SK-N-SH (cell line): Measurements from ENCODE around the gene TRAF2. TPM values are rescaled to one million over a fixed set of nuclear protein-coding genes. Genes with fewer than 3 reads are reported as not detected.
A peak's percentile ranks its signal among the peaks of the same experiment; 100 is the strongest.

Experiments used
- CTCF ChIA-PET: fragments of 300-600, 350-600 bp; formaldehyde crosslinking; extraction: SDS; loops from one replicate; lab custom pipeline; 2021; lab: Yijun Ruan, JAX
- POLR2A ChIA-PET: fragments of 350-600 bp; sonication (Branson Sonifier 250); formaldehyde crosslinking; extraction: SDS; loops from one replicate; lab custom pipeline; 2020; ENCODE audit warnings: antibody characterized with exemption, inconsistent platforms; lab: Yijun Ruan, JAX
- DNase-seq: peaks from one replicate; pipeline ENCODE4 v3.0.0; 2012
- H2AFZ ChIP-seq: fragments of 200-600 bp; sonication (generic); 2 replicates; pipeline ENCODE4 v1.8.1; 2016; ENCODE audit warnings: antibody characterized with exemption, mild to moderate bottlenecking, low read depth
- H3F3A ChIP-seq: fragments of 200-600 bp; sonication (generic); replicated peaks from 2 replicates; pipeline ENCODE3; 2016; ENCODE audit warnings: antibody characterized with exemption, mild to moderate bottlenecking; ENCODE audit not compliant: insufficient read depth
- H3K27ac ChIP-seq, 2 experiments: fragments of 200-500 bp in 1 of 2; fragments of 200-600 bp in 1 of 2; sonication (Bioruptor generic) in 1 of 2; sonication (generic), shearing (Covaris generic) in 1 of 2; 2 replicates each; pipeline versions ENCODE4 v1.5.1 to v1.6.1; 2014 to 2016; ENCODE audit warnings: low read depth in 2 of 2, inconsistent platforms in 1 of 2, low read length in 1 of 2, mild to moderate bottlenecking in 1 of 2, mixed read lengths in 1 of 2
- H3K27me3 ChIP-seq: fragments of 200-600 bp; sonication (generic), shearing (Covaris generic); 2 replicates; pipeline ENCODE4 v1.6.1; 2016; ENCODE audit warnings: mixed run types; ENCODE audit not compliant: insufficient read depth
- H3K36me3 ChIP-seq, 2 experiments: fragments of 200-500 bp in 1 of 2; fragments of 200-600 bp in 1 of 2; sonication (Bioruptor generic) in 1 of 2; sonication (generic) in 1 of 2; replicated peaks in 1 of 2; 2 replicates each; pipeline versions ENCODE3 to v1.5.1; 2014 to 2016; ENCODE audit warnings: low read length in 1 of 2, mild to moderate bottlenecking in 1 of 2; ENCODE audit not compliant: insufficient read depth in 2 of 2, control insufficient read depth in 1 of 2
- H3K4me1 ChIP-seq, 2 experiments: fragments of 200-500 bp in 1 of 2; fragments of 200-600 bp in 1 of 2; sonication (Bioruptor generic) in 1 of 2; sonication (generic), shearing (Covaris generic) in 1 of 2; 2 replicates each; pipeline versions ENCODE4 v1.5.1 to v1.6.1; 2014 to 2016; ENCODE audit warnings: low read depth in 1 of 2, low read length in 1 of 2, mixed run types in 1 of 2; ENCODE audit not compliant: insufficient read depth in 2 of 2, control insufficient read depth in 1 of 2
- H3K4me2 ChIP-seq: fragments of 200-600 bp; sonication (generic), shearing (Covaris generic); 2 replicates; pipeline ENCODE4 v1.6.1; 2017; ENCODE audit warnings: mixed run types
- H3K4me3 ChIP-seq, 2 experiments: fragments of 200-500 bp in 1 of 2; fragments of 200-600 bp in 1 of 2; sonication (Bioruptor generic) in 1 of 2; sonication (generic), shearing (Covaris generic) in 1 of 2; 2 replicates each; pipeline versions ENCODE4 v1.5.1 to v1.8.1; 2014 to 2016; ENCODE audit warnings: low read depth in 2 of 2, inconsistent platforms in 1 of 2, low read length in 1 of 2, mild to moderate bottlenecking in 1 of 2, mixed read lengths in 1 of 2, moderate library complexity in 1 of 2
- H3K79me2 ChIP-seq: fragments of 200-600 bp; sonication (generic); 2 replicates; pipeline ENCODE4 v1.8.1; 2017; ENCODE audit warnings: mild to moderate bottlenecking; ENCODE audit not compliant: insufficient read depth
- H3K9ac ChIP-seq: fragments of 200-600 bp; sonication (generic); 2 replicates; pipeline ENCODE4 v1.6.1; 2017; ENCODE audit warnings: mixed run types
- H3K9me2 ChIP-seq: fragments of 200-600 bp; sonication (generic); 2 replicates; pipeline ENCODE4 v1.6.1; 2017; ENCODE audit warnings: mixed run types
- H3K9me3 ChIP-seq: fragments of 200-600 bp; sonication (generic); 2 replicates; pipeline ENCODE4 v1.6.1; 2017; ENCODE audit warnings: mixed run types, mild to moderate bottlenecking, moderate library complexity
- H4K20me1 ChIP-seq: fragments of 200-600 bp; sonication (generic); 2 replicates; pipeline ENCODE4 v1.6.1; 2017; ENCODE audit warnings: mild to moderate bottlenecking, mixed run types; ENCODE audit not compliant: insufficient read depth
- ELF1 ChIP-seq: IDR thresholded peaks from 2 replicates; pipeline ENCODE4 v1.4.0; 2012
- EP300 ChIP-seq, 2 experiments: IDR thresholded peaks; 2 replicates each; pipeline versions ENCODE4 v1.4.0 to v1.6.1; 2012; ENCODE audit warnings: borderline replicate concordance in 1 of 2, low read depth in 1 of 2, low read length in 1 of 2
- EZH2phosphoT487 ChIP-seq: fragments of 200-600 bp; sonication (generic); IDR thresholded peaks from 2 replicates; pipeline ENCODE4 v1.6.1; 2017; ENCODE audit warnings: low read depth, mixed run types, mild to moderate bottlenecking, antibody characterized with exemption, moderate library complexity, borderline replicate concordance
- FOXJ3 ChIP-seq: sonication (generic); formaldehyde crosslinking; IDR thresholded peaks from 2 replicates; pipeline ENCODE4 v1.5.1; 2020; ENCODE audit warnings: mild to moderate bottlenecking, missing genetic modification reagents
- FOXM1 ChIP-seq: IDR thresholded peaks from 2 replicates; pipeline ENCODE4 v1.4.0; 2012; ENCODE audit warnings: low read depth, mild to moderate bottlenecking
- GABPA ChIP-seq: IDR thresholded peaks from 2 replicates; pipeline ENCODE4 v1.4.0; 2012; ENCODE audit warnings: low read depth, mild to moderate bottlenecking
- GATA2 ChIP-seq: sonication (generic); formaldehyde crosslinking; IDR thresholded peaks from 2 replicates; pipeline ENCODE4 v1.5.0; 2020; ENCODE audit warnings: mild to moderate bottlenecking, missing genetic modification reagents
- MXI1 ChIP-seq: IDR thresholded peaks from 2 replicates; pipeline ENCODE4 v1.6.1; 2012; ENCODE audit warnings: mild to moderate bottlenecking, low read depth, low read length, improper control_type of control experiment
- NRF1 ChIP-seq: IDR thresholded peaks from 2 replicates; pipeline ENCODE4 v1.6.1; 2012; ENCODE audit warnings: low read depth, mild to moderate bottlenecking, low read length
- POLR2AphosphoS5 ChIP-seq: IDR thresholded peaks from 2 replicates; pipeline ENCODE4 v1.6.1; 2012; ENCODE audit warnings: low read depth, low read length
- SIN3A ChIP-seq: IDR thresholded peaks from 2 replicates; pipeline ENCODE4 v1.6.1; 2012; ENCODE audit warnings: low read depth, mild to moderate bottlenecking, low read length, moderate library complexity, borderline replicate concordance
- SMC3 ChIP-seq: IDR thresholded peaks from 2 replicates; pipeline ENCODE4 v1.6.1; 2012; ENCODE audit warnings: low read depth, low read length, improper control_type of control experiment
- TAF1 ChIP-seq: IDR thresholded peaks from 2 replicates; pipeline ENCODE4 v1.6.1; 2012; ENCODE audit warnings: low read depth, mild to moderate bottlenecking, low read length, moderate library complexity, borderline replicate concordance
- TCF12 ChIP-seq: IDR thresholded peaks from 2 replicates; pipeline ENCODE4 v1.4.0; 2012
- YY1 ChIP-seq: IDR thresholded peaks from 2 replicates; pipeline ENCODE4 v1.4.0; 2012; ENCODE audit warnings: low read depth, mild to moderate bottlenecking
- WGBS: methylation state at CpG from one replicate; pipeline ENCODE4 v1.1.6; 2017; ENCODE audit warnings: low lambda C conversion rate; 5-methylcytosine and 5-hydroxymethylcytosine counted together
- polyA plus RNA-seq, 3 experiments: library from polyadenylated mRNA; depleted of rRNA; stranded (reverse); fragments of >200 nt; gene quantifications; 2 replicates each; pipeline ENCODE4 v1.2.3, GENCODE V29; 2012
- TF ChIP-seq, protein P1 (sequence below): fragments of 150-350 bp; IDR thresholded peaks from 2 replicates; pipeline ENCODE4 v1.6.1; 2016; ENCODE audit warnings: mild to moderate bottlenecking, low read depth, low read length
- TF ChIP-seq, protein P2 (sequence below): IDR thresholded peaks from 2 replicates; pipeline ENCODE4; 2012
- TF ChIP-seq, protein P3 (sequence below): fragments of 150-350 bp; IDR thresholded peaks from 2 replicates; pipeline ENCODE4 v1.6.1; 2017; ENCODE audit warnings: antibody characterized with exemption, low read length, low read depth, borderline replicate concordance
- TF ChIP-seq, protein P4 (sequence below): IDR thresholded peaks from 2 replicates; pipeline ENCODE4 v1.6.1; 2012; ENCODE audit warnings: mild to moderate bottlenecking, low read depth, low read length, moderate library complexity
- TF ChIP-seq, protein P5 (sequence below): IDR thresholded peaks from 2 replicates; pipeline ENCODE4 v1.4.0; 2012; ENCODE audit warnings: low read depth
- TF ChIP-seq, protein P6 (sequence below): IDR thresholded peaks from 2 replicates; pipeline ENCODE4 v1.4.0; 2012; ENCODE audit warnings: low read depth, borderline replicate concordance

Gene TRAF2
- polyA plus RNA-seq, 1 of the 3 experiments (the other 2 are of a cell fraction) = 15.4 TPM

DNA sequence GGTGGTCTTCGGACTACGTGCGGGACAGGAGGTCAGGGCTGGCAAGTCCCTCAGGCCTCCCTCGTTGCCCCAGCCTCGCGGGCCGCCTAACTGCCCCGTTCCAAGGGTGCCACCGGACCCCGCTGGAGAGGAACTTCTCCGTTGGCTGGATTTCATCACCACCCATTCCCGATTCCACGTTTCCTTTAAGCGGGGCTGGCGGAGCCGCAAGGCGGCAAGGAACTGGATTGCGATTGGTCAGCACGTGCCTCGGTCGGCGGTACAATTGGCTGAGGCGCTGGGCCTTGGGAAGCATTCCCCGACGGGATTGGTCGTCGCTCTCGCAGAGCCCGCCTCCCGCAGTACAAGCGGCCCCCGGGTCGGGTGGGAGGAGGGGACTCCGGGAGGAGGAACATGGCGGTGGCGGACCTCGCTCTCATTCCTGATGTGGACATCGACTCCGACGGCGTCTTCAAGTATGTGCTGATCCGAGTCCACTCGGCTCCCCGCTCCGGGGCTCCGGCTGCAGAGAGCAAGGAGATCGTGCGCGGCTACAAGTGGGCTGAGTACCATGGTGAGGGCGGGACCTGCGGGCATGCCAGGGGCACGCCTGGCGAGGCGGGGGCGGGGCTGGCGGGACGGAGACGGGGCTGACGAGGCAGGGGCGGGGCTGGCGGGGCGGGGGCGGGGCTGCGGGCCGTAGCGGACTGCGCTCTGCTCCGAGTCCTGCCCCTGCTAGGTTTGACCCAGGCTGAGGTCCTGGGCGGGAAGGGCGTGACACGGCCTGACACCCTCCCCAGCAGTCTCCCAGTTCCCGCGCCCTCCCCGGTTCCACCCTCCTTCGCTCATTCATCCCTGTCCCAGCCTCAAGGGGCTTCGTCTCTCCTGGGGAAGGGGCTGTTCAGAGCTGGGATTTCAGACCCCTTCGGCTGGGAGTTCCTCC is 37.0 kb upstream of the TRAF2 start, which contains the start of gene PHPT1:
PHPT1 (plus strand) TSS at position 372 of the 922 bp plus-strand sequence; CDS start at position 394, 22 bp downstream.
- Histone ChIP-seq H3K4me3 (peak within 1 kb of the TSS; percentile 89 to 97), H4K20me1 (no peaks in the 10 kb centered on the region; the same call in 1 of the 2 replicates), H2AFZ (peak within 1 kb of the TSS; percentile 78), H3K4me2 (peak within 1 kb of the TSS; percentile 100), H3K9me3 (no peaks in the 10 kb centered on the region), H3K4me1 (peaks cover 4 to 13% of the 10 kb centered on the region in 2 experiments; a peak in 2 of 4 replicates), H3K79me2 (peaks cover 23% of the 10 kb centered on the region; the same call in 1 of the 2 replicates), H3K27ac (peak within 1 kb of the TSS; percentile 84 to 98), H3F3A (no peaks in the 10 kb centered on the region), H3K36me3 (peaks cover 0 to 13% of the 10 kb centered on the region in 2 experiments), H3K9me2 (no peaks in the 10 kb centered on the region), H3K9ac (peak within 1 kb of the TSS; percentile 84), H3K27me3 (no peaks in the 10 kb centered on the region)
- ChIA-PET CTCF (interaction anchor here (1.8 to 2.5 kb wide), 2 partner anchors 57 to 180 kb away, joined by 8 to 11 read pairs; no protein-coding TSS in a partner anchor), POLR2A (interaction anchor here (0.7 to 1.2 kb wide), 2 partner anchors 17 to 239 kb away, joined by 3 to 5 read pairs (median 3); partner anchors contain the start of gene EDF1)
- DNase-seq = peak; percentile 99
- 1% methylated on average over 14 of the region's 77 CpGs for WGBS
- TF ChIP-seq, protein P1, sequence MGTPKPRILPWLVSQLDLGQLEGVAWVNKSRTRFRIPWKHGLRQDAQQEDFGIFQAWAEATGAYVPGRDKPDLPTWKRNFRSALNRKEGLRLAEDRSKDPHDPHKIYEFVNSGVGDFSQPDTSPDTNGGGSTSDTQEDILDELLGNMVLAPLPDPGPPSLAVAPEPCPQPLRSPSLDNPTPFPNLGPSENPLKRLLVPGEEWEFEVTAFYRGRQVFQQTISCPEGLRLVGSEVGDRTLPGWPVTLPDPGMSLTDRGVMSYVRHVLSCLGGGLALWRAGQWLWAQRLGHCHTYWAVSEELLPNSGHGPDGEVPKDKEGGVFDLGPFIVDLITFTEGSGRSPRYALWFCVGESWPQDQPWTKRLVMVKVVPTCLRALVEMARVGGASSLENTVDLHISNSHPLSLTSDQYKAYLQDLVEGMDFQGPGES = peak; percentile 88
- TF ChIP-seq ELF1 = no peak; the same call in 1 of the 2 replicates
- TF ChIP-seq YY1 = peak; percentile 88
- TF ChIP-seq, protein P2, sequence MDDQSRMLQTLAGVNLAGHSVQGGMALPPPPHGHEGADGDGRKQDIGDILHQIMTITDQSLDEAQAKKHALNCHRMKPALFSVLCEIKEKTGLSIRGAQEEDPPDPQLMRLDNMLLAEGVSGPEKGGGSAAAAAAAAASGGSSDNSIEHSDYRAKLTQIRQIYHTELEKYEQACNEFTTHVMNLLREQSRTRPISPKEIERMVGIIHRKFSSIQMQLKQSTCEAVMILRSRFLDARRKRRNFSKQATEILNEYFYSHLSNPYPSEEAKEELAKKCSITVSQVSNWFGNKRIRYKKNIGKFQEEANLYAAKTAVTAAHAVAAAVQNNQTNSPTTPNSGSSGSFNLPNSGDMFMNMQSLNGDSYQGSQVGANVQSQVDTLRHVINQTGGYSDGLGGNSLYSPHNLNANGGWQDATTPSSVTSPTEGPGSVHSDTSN = peak; percentile 59
- TF ChIP-seq, protein P3, sequence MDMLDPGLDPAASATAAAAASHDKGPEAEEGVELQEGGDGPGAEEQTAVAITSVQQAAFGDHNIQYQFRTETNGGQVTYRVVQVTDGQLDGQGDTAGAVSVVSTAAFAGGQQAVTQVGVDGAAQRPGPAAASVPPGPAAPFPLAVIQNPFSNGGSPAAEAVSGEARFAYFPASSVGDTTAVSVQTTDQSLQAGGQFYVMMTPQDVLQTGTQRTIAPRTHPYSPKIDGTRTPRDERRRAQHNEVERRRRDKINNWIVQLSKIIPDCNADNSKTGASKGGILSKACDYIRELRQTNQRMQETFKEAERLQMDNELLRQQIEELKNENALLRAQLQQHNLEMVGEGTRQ = peak; percentile 31; the same call in 1 of the 2 replicates
- TF ChIP-seq NRF1 = no peak
- no peak for TF ChIP-seq SMC3
- TF ChIP-seq, protein P4, sequence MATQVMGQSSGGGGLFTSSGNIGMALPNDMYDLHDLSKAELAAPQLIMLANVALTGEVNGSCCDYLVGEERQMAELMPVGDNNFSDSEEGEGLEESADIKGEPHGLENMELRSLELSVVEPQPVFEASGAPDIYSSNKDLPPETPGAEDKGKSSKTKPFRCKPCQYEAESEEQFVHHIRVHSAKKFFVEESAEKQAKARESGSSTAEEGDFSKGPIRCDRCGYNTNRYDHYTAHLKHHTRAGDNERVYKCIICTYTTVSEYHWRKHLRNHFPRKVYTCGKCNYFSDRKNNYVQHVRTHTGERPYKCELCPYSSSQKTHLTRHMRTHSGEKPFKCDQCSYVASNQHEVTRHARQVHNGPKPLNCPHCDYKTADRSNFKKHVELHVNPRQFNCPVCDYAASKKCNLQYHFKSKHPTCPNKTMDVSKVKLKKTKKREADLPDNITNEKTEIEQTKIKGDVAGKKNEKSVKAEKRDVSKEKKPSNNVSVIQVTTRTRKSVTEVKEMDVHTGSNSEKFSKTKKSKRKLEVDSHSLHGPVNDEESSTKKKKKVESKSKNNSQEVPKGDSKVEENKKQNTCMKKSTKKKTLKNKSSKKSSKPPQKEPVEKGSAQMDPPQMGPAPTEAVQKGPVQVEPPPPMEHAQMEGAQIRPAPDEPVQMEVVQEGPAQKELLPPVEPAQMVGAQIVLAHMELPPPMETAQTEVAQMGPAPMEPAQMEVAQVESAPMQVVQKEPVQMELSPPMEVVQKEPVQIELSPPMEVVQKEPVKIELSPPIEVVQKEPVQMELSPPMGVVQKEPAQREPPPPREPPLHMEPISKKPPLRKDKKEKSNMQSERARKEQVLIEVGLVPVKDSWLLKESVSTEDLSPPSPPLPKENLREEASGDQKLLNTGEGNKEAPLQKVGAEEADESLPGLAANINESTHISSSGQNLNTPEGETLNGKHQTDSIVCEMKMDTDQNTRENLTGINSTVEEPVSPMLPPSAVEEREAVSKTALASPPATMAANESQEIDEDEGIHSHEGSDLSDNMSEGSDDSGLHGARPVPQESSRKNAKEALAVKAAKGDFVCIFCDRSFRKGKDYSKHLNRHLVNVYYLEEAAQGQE = no peak; the same call in 1 of the 2 replicates
- no peak for TF ChIP-seq GATA2
- TF ChIP-seq POLR2AphosphoS5 = peak; percentile 90
- TF ChIP-seq, protein P5, sequence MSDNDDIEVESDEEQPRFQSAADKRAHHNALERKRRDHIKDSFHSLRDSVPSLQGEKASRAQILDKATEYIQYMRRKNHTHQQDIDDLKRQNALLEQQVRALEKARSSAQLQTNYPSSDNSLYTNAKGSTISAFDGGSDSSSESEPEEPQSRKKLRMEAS = peak; percentile 87; the same call in 1 of the 2 replicates
- peak; percentile 41; the same call in 1 of the 2 replicates for TF ChIP-seq TAF1
- TF ChIP-seq EP300 (IDR thresholded peaks at IDR 0.05; ENCODE audit: borderline replicate concordance in 1 of 2, low read depth in 1 of 2, low read length in 1 of 2) = no peak
- TF ChIP-seq SIN3A = peak; percentile 62; the same call in 1 of the 2 replicates
- no peak for TF ChIP-seq FOXM1
- no peak for TF ChIP-seq GABPA
- peak; percentile 64; the same call in 1 of the 2 replicates for TF ChIP-seq MXI1
- TF ChIP-seq, protein P6, sequence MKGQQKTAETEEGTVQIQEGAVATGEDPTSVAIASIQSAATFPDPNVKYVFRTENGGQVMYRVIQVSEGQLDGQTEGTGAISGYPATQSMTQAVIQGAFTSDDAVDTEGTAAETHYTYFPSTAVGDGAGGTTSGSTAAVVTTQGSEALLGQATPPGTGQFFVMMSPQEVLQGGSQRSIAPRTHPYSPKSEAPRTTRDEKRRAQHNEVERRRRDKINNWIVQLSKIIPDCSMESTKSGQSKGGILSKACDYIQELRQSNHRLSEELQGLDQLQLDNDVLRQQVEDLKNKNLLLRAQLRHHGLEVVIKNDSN = peak; percentile 76; the same call in 1 of the 2 replicates
- no peak for TF ChIP-seq EZH2phosphoT487
- TF ChIP-seq TCF12 = no peak
- TF ChIP-seq FOXJ3 (CRISPR knock-in tag) = no peak
